ENCODE measurements around the gene PLEKHS1. TPM values are rescaled to one million over a fixed set of nuclear protein-coding genes. Genes with fewer than 3 reads are reported as not detected.

PLEKHS1 gene
- total RNA-seq, 2 experiments from 2014 or later = not detected

DNA sequence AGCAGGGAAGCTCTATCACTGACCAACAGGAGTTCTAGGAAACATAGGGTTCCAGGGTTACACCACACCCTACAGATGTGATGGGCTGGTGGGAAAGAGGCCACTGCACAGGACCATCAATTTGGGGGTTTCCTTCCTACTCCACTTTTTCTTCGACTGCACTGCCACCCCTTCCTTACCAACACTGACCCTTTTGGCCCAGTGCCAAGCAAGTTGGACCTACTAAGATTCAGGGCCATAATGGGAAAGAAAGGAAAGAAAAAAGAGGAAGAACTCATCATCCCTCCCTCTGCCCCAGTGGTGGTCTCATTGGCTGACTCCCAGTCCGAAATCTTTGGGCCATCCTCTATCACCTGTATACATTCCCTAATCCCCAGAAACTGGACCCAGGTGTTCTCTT lies 6.1 kb upstream of the PLEKHS1 start:
- CTCF ChIA-PET = no interaction called here
- no peak overlapping the region for H3K27ac Mint-ChIP-seq
- ATAC-seq (no peak), DNase-seq (no peak)
- H3K4me1 Mint-ChIP-seq (ENCODE audit: low read depth) = no peaks in the 10 kb centered on the region
- no peaks in the 10 kb centered on the region for H3K9me3 Mint-ChIP-seq (ENCODE audit: insufficient read depth)
- no peak overlapping the region for H3K4me3 Mint-ChIP-seq
- H3K27me3 Mint-ChIP-seq (ENCODE audit: low read depth) = peaks cover 10% of the 10 kb centered on the region
- H3K36me3 Mint-ChIP-seq (ENCODE audit: low read depth) = no peaks in the 10 kb centered on the region
- POLR2A ChIA-PET = no interaction called here

DNA sequence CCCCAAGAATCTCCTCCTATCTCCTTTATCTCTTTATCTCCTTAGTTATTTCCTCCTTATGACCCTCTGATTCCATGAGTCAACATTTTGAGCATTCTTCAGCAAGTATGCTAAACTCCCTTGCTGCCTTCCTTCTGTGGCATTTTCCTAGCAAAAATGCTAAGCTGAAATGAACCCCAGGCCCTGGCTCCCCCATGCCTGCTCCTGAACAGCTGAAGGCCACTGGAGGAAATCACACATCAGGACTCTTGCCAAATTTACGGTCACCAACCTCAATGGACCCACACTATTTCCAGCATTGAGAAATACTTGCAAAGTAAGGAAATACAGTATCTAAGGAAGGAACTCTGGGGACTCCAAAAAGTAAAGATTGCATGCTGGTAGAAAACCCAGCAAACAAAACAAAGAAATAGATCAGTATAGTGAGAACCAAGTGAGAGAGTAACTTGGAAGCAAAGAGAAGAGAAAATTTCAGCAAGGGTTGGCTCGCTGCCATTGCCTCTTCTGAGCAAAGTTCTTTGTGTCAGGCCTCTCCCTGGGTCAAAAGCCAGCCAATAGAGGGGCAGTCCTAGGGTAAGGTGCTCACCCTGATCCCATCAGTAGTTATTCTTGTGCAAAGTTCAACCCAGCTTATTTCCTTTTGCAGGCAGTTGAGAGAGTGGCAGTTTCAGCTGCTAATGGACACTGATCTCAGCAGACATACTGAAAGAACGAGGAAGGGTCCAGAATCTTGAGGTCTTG lies 5.1 kb upstream of the PLEKHS1 start:
- POLR2A ChIA-PET = no interaction called here
- DNase-seq (no peak), ATAC-seq (no peak)
- Mint-ChIP-seq H3K4me3 (no peak overlapping the region), H3K36me3 (ENCODE audit: low read depth) (no peaks in the 10 kb centered on the region), H3K27ac (no peak overlapping the region), H3K9me3 (ENCODE audit: insufficient read depth) (no peaks in the 10 kb centered on the region), H3K4me1 (ENCODE audit: low read depth) (no peaks in the 10 kb centered on the region), H3K27me3 (ENCODE audit: low read depth) (peaks cover 10% of the 10 kb centered on the region)
- CTCF ChIA-PET = no interaction called here

DNA sequence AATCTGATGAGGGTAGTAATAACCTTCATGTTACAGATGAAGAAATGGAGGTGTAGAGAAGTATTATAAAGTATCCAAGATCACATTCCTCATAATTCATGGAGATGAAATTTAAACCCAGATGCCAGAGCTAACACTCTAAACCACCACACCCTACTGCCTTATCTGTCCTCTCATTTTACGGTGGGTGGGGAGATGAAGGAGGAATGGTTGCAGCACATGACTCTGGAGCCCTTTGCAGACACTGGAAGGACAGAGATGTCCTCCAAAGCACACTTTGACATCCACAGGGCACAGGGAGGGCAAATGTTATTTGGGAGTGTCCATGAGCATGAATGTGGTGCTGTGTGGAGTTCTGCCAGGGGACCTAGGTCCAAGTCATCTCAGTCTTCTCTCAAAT lies 1.1 kb downstream of the PLEKHS1 start:
- ChIA-PET CTCF (interaction anchor here (0.6 kb wide), 1 partner anchor 8 kb away, joined by 4 read pairs; no protein-coding TSS in a partner anchor), POLR2A (no interaction called here)
- Mint-ChIP-seq H3K27ac (no peak overlapping the region), H3K36me3 (ENCODE audit: low read depth) (no peaks in the 10 kb centered on the region), H3K27me3 (ENCODE audit: low read depth) (peaks cover 11% of the 10 kb centered on the region), H3K9me3 (ENCODE audit: insufficient read depth) (no peaks in the 10 kb centered on the region), H3K4me1 (ENCODE audit: low read depth) (no peaks in the 10 kb centered on the region), H3K4me3 (no peak overlapping the region)
- ATAC-seq = no peak
- DNase-seq = no peak

DNA sequence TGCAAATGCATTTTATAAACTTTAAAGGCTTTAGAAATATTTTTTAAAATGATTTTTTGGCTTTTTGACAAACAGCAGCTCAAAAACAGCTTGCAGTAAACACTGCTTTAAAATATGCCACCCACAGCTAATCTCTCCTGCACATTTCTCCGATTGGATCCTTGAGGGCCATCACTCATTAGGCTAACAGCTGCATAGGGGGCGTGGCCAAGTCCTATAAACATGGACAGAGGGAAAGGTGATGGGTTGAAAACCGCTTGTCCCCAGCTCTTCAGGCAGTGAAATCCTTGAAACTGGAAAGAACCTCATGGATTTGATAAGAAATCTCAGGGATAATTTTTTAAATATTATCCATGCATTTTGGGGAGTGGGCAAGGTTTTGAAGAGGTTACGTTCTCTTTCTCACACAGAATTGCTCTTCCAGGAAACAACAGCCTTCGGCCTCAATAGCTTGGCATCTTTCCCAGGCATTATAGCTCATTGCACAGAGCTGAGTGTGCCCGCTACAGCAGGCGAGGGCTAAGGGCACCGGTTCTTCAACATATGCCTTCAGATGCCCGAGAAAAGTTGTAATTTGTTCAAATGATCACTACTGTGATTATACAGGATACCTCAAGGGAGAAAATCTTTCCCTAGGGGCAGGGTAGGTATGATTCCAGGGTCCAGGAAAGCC lies 1.7 kb downstream of the PLEKHS1 start:
- Mint-ChIP-seq H3K27ac (no peak overlapping the region), H3K27me3 (ENCODE audit: low read depth) (peaks cover 11% of the 10 kb centered on the region), H3K9me3 (ENCODE audit: insufficient read depth) (no peaks in the 10 kb centered on the region), H3K4me3 (no peak overlapping the region), H3K36me3 (ENCODE audit: low read depth) (no peaks in the 10 kb centered on the region), H3K4me1 (ENCODE audit: low read depth) (no peaks in the 10 kb centered on the region)
- DNase-seq (no peak), ATAC-seq (no peak)
- ChIA-PET POLR2A (no interaction called here), CTCF (no interaction called here)

DNA sequence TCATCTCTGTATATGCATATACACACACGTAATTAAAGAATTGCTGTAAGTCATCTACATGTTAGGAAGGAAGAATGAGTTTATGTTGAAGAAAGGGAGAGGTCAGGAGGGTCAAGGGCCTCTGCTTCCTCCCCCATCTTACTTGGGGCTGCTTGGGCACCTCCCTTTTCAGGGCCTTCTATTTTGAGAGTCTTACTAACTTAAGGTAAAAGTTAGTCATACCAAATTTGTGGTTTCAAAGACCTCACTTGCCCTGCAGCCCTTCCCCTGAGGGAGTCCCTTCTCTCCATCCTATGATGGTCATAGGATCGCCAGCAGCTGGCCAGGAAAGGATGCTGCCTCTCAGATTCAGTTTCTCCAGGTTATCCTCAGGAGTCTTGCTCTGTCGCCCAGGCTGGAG lies 2.6 kb downstream of the PLEKHS1 start:
- H3K27me3 Mint-ChIP-seq (ENCODE audit: low read depth) = peaks cover 12% of the 10 kb centered on the region
- no peak for DNase-seq
- no peaks in the 10 kb centered on the region for H3K9me3 Mint-ChIP-seq (ENCODE audit: insufficient read depth)
- no peaks in the 10 kb centered on the region for H3K4me1 Mint-ChIP-seq (ENCODE audit: low read depth)
- no peaks in the 10 kb centered on the region for H3K36me3 Mint-ChIP-seq (ENCODE audit: low read depth)
- ChIA-PET CTCF (no interaction called here), POLR2A (no interaction called here)
- ATAC-seq = no peak
- H3K27ac Mint-ChIP-seq = no peak overlapping the region
- no peak overlapping the region for H3K4me3 Mint-ChIP-seq

DNA sequence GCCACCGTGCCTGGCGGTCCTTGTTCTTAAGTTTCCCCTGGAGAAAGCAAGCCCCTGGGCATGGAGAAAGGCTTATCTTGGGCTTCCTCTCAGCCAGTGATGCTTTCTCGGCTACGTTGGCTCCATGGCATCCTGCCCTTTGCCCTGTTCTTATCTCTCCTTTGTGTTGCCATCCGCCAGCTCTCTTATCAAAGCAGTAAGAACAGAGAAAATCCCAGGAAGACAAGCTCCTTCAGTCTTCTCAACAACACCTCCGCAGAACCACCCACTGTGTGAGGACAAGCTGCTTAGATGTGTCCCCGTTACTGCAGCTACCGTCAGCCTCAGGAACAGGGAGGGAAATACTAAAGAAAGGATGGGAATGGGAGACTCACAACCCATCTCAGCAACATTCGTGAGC lies 3.3 kb downstream of the PLEKHS1 start:
- ATAC-seq (no peak), DNase-seq (no peak)
- Mint-ChIP-seq H3K36me3 (ENCODE audit: low read depth) (no peaks in the 10 kb centered on the region), H3K27ac (no peak overlapping the region), H3K4me3 (no peak overlapping the region), H3K4me1 (ENCODE audit: low read depth) (no peaks in the 10 kb centered on the region), H3K27me3 (ENCODE audit: low read depth) (peaks cover 16% of the 10 kb centered on the region), H3K9me3 (ENCODE audit: insufficient read depth) (no peaks in the 10 kb centered on the region)
- POLR2A ChIA-PET = no interaction called here
- CTCF ChIA-PET = no interaction called here

DNA sequence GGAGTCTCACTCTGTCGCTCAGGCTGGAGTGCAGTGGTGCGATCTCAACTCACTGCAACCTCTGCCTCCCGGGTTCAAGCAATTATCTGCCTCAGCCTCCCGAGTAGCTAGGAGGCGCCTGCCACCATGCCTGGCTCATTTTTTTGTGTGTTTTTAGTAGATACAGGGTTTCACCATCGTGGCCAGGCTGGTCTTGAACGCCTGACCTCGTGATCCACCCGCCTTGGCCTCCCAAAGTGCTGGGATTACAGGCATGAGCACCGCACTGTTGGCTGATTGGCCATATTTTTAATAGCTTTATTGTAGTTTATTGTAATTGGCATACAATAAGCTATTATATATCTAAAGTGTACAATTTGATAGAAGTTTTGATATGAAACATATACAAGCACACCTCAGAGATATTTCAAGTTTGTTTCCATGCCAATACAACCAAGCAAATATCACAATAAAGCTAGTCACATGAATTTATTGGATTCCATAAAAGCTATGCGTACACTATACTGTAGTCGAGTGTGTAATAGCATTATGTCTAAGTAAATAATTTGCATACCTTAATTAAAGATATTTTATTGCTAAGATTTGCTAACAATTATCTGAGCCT lies 5.6 kb downstream of the PLEKHS1 start:
- ATAC-seq (no peak), DNase-seq (no peak)
- H3K36me3 Mint-ChIP-seq (ENCODE audit: low read depth) = no peaks in the 10 kb centered on the region
- H3K27me3 Mint-ChIP-seq (ENCODE audit: low read depth) = peaks cover 24% of the 10 kb centered on the region
- H3K9me3 Mint-ChIP-seq (ENCODE audit: insufficient read depth) = no peaks in the 10 kb centered on the region
- ChIA-PET POLR2A (no interaction called here), CTCF (no interaction called here)
- H3K4me3 Mint-ChIP-seq = no peak overlapping the region
- no peak overlapping the region for H3K27ac Mint-ChIP-seq
- no peaks in the 10 kb centered on the region for H3K4me1 Mint-ChIP-seq (ENCODE audit: low read depth)

DNA sequence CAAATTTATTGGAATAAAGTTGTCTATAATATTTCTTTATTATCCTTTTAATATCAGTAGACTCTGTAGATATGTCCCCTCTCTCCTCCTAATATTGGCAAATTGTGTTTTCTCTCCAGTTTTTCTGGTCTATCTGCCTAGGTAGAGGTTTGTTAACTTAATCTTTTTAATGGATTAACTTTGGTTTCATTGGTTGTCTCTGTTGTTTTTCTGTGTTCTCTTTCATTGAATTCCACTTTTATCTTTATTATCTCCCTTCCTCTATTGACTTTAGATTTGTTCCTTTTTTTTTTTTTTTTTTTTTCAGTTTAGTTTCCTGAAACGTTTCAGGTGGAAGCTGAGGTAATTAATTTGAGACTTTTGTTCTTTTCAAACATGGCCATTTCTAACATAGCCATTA lies 10.6 kb downstream of the PLEKHS1 start:
- DNase-seq (no peak), ATAC-seq (no peak)
- H3K27ac Mint-ChIP-seq = no peak overlapping the region
- no peaks in the 10 kb centered on the region for H3K4me1 Mint-ChIP-seq (ENCODE audit: low read depth)
- ChIA-PET CTCF (no interaction called here), POLR2A (no interaction called here)
- no peak overlapping the region for H3K4me3 Mint-ChIP-seq
- H3K27me3 Mint-ChIP-seq (ENCODE audit: low read depth) = peaks cover 34% of the 10 kb centered on the region
- H3K36me3 Mint-ChIP-seq (ENCODE audit: low read depth) = peaks cover 3% of the 10 kb centered on the region
- H3K9me3 Mint-ChIP-seq (ENCODE audit: insufficient read depth) = peaks cover 4% of the 10 kb centered on the region

DNA sequence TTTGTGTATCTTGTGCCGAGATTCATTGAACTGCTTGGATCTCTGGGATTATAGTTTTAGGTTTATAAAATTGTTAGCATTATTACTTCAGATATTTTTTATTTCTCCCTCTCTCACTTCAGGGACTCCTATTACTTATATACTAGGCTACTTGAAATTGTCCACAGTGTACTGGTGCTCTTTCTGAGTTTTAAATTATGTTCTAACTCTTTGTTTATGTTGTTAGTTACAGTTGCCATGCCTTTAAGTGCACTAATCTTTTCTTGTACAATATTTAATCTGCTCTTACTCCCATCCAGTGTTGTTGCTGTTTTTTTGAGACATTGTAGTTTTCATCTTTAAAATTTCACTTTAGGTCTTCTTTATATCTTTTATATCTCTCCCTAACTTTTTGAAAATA lies 13.1 kb downstream of the PLEKHS1 start:
- no peak for ATAC-seq
- Mint-ChIP-seq H3K27me3 (ENCODE audit: low read depth) (peaks cover 44% of the 10 kb centered on the region), H3K4me1 (ENCODE audit: low read depth) (no peaks in the 10 kb centered on the region), H3K9me3 (ENCODE audit: insufficient read depth) (peaks cover 4% of the 10 kb centered on the region), H3K36me3 (ENCODE audit: low read depth) (peaks cover 3% of the 10 kb centered on the region), H3K4me3 (no peak overlapping the region), H3K27ac (no peak overlapping the region)
- no peak for DNase-seq
- ChIA-PET POLR2A (no interaction called here), CTCF (no interaction called here)

DNA sequence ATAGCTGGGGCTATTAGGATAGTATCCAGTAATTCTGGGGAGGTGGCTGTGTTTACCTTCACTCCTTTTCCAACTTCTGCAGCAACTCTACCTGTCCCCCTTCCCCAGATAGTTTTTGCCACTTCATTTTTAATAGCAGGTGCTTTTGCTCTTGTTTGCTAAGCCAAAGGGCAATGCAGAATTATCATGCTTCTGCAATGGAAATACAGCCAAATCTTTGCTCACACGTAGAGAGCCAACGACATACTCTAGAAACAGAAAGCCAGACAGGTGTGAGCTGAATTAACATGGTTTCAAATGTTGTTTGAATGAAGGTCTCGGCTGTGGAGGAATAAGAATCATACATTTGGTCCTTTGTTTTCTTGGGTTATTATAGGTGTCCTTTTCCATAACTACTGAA lies 14.4 kb downstream of the PLEKHS1 start:
- Mint-ChIP-seq H3K4me3 (no peak overlapping the region), H3K9me3 (ENCODE audit: insufficient read depth) (peaks cover 4% of the 10 kb centered on the region), H3K27ac (no peak overlapping the region), H3K36me3 (ENCODE audit: low read depth) (peaks cover 3% of the 10 kb centered on the region), H3K4me1 (ENCODE audit: low read depth) (no peaks in the 10 kb centered on the region), H3K27me3 (ENCODE audit: low read depth) (peaks cover 46% of the 10 kb centered on the region)
- ChIA-PET CTCF (no interaction called here), POLR2A (no interaction called here)
- DNase-seq (no peak), ATAC-seq (no peak)

DNA sequence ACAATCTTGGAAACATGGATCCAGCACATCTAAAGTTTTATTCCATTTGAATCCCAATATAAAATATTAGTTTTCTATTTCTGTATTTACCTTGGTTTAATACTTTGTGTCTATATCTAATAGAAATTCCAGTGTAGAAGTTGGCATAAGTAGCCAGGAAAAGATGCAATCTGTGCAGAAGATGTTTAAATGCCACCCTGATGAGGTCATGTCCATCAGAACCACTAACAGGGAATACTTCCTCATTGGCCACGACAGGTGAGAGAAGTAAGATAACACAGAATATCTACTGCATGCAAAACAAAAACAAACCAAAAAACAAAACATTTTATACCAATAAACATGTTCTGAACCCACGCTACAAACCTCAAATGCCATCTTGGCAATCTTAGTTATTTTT lies 15.7 kb downstream of the PLEKHS1 start:
- peaks cover 3% of the 10 kb centered on the region for H3K36me3 Mint-ChIP-seq (ENCODE audit: low read depth)
- CTCF ChIA-PET = no interaction called here
- DNase-seq = no peak
- ATAC-seq = no peak
- no peak overlapping the region for H3K4me3 Mint-ChIP-seq
- no peaks in the 10 kb centered on the region for H3K4me1 Mint-ChIP-seq (ENCODE audit: low read depth)
- POLR2A ChIA-PET = no interaction called here
- H3K9me3 Mint-ChIP-seq (ENCODE audit: insufficient read depth) = peaks cover 4% of the 10 kb centered on the region
- H3K27me3 Mint-ChIP-seq (ENCODE audit: low read depth) = peaks cover 47% of the 10 kb centered on the region
- H3K27ac Mint-ChIP-seq = no peak overlapping the region

DNA sequence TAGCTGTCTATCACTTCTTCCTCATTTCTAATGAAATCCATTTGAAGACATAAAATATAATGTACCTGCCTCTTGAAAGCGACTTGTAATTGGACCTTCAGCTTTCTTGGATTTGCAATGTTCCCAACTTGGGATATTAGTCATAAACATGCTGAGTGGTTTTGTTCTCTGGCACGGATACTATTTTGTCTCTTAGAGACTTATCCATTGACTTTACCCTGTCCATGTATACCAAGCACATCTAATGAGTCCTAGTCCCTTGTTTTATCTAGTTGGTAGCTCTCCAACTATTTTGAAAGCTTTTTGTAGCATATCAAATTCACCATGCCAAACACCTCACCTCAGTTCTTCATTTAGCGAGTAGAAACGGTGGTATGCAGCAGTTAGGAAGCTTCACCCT lies 18.9 kb downstream of the PLEKHS1 start:
- Mint-ChIP-seq H3K4me3 (no peak overlapping the region), H3K27me3 (ENCODE audit: low read depth) (peaks cover 33% of the 10 kb centered on the region), H3K27ac (no peak overlapping the region), H3K4me1 (ENCODE audit: low read depth) (no peaks in the 10 kb centered on the region), H3K9me3 (ENCODE audit: insufficient read depth) (no peaks in the 10 kb centered on the region), H3K36me3 (ENCODE audit: low read depth) (no peaks in the 10 kb centered on the region)
- CTCF ChIA-PET = interaction anchor here (1.3 kb wide), 1 partner anchor 333 kb away, joined by 4 read pairs; no protein-coding TSS in a partner anchor
- ATAC-seq (no peak), DNase-seq (no peak)
- POLR2A ChIA-PET = no interaction called here
